ENCODE measurements around the gene DNAAF1.

DNAAF1 gene

GRCh38 chr16:84124257-84125073, 20.6 kb upstream of the DNAAF1 start:
- Histone ChIP-seq H3K79me2 (ENCODE audit: insufficient read depth, low read length) (no peaks in the 10 kb centered on the region), H3K9me3 (ENCODE audit: insufficient read depth, low read depth, low read length) (no peaks in the 10 kb centered on the region), H3F3A (ENCODE audit: low read depth) (no peaks in the 10 kb centered on the region), H3K27me3 (ENCODE audit: insufficient read depth, low read length, poor library complexity, severe bottlenecking) (no peaks in the 10 kb centered on the region), H3K4me3 (ENCODE audit: low read length, poor library complexity, severe bottlenecking) (no peak overlapping the region), H2AFZ (ENCODE audit: low read length) (no peak overlapping the region), H3K36me3 (ENCODE audit: insufficient read depth, low read length) (peaks cover 62% of the 10 kb centered on the region), H3K9me2 (replicated peaks; ENCODE audit: low read depth, low read length) (no peaks in the 10 kb centered on the region), H3K4me1 (ENCODE audit: insufficient read depth, low read length, poor library complexity, severe bottlenecking) (no peaks in the 10 kb centered on the region), H3K9ac (ENCODE audit: low read depth, low read length, poor library complexity, severe bottlenecking) (no peak overlapping the region), H4K20me1 (ENCODE audit: insufficient read depth, low read length, poor library complexity, severe bottlenecking) (no peaks in the 10 kb centered on the region), H3K4me2 (ENCODE audit: low read depth, low read length, poor library complexity, severe bottlenecking) (no peak overlapping the region)
- TF ChIP-seq, protein P1, sequence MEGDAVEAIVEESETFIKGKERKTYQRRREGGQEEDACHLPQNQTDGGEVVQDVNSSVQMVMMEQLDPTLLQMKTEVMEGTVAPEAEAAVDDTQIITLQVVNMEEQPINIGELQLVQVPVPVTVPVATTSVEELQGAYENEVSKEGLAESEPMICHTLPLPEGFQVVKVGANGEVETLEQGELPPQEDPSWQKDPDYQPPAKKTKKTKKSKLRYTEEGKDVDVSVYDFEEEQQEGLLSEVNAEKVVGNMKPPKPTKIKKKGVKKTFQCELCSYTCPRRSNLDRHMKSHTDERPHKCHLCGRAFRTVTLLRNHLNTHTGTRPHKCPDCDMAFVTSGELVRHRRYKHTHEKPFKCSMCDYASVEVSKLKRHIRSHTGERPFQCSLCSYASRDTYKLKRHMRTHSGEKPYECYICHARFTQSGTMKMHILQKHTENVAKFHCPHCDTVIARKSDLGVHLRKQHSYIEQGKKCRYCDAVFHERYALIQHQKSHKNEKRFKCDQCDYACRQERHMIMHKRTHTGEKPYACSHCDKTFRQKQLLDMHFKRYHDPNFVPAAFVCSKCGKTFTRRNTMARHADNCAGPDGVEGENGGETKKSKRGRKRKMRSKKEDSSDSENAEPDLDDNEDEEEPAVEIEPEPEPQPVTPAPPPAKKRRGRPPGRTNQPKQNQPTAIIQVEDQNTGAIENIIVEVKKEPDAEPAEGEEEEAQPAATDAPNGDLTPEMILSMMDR (conservative IDR thresholded peaks at IDR 0.05; ENCODE audit: low read length) = no peak
- TF ChIP-seq EZH2phosphoT487 (IDR thresholded peaks at IDR 0.05; ENCODE audit: borderline replicate concordance) = no peak

DNA sequence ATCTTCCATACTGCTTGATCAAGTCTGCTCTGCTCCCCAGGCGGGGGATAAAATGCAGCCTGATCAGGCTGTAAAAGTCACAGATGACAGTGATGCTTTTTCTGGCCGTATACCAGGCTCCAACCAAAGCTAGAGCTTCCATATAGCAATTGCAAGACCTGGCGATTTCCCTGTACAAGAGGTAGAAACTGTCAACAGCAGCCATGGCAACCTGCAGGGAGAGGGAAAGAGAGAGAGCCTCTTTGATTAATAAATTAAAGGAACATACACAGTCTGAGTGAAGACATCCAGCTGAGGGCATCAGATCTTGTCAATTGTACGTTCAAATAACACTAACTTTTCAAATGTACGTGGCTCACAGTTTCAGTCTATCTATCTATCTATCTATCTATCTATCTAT, 14.0 kb upstream of the DNAAF1 start:
- peaks cover 39% of the 10 kb centered on the region for H3K79me2 ChIP-seq (ENCODE audit: insufficient read depth, low read length)
- H3K27me3 ChIP-seq (ENCODE audit: insufficient read depth, low read length, poor library complexity, severe bottlenecking) = no peaks in the 10 kb centered on the region
- no peak overlapping the region for H2AFZ ChIP-seq (ENCODE audit: low read length)
- peaks cover 23% of the 10 kb centered on the region for H3K4me1 ChIP-seq (ENCODE audit: insufficient read depth, low read length, poor library complexity, severe bottlenecking)
- H3K36me3 ChIP-seq (ENCODE audit: insufficient read depth, low read length) = peaks cover 44% of the 10 kb centered on the region; the same call in 1 of the 2 replicates
- no peaks in the 10 kb centered on the region for H3F3A ChIP-seq (ENCODE audit: low read depth)
- no peak overlapping the region for H3K4me2 ChIP-seq (ENCODE audit: low read depth, low read length, poor library complexity, severe bottlenecking)
- no peaks in the 10 kb centered on the region for H4K20me1 ChIP-seq (ENCODE audit: insufficient read depth, low read length, poor library complexity, severe bottlenecking)
- no peak overlapping the region for H3K9ac ChIP-seq (ENCODE audit: low read depth, low read length, poor library complexity, severe bottlenecking)
- no peak overlapping the region for H3K4me3 ChIP-seq (ENCODE audit: low read length, poor library complexity, severe bottlenecking)
- H3K9me3 ChIP-seq (ENCODE audit: insufficient read depth, low read depth, low read length) = no peaks in the 10 kb centered on the region
- H3K9me2 ChIP-seq (replicated peaks; ENCODE audit: low read depth, low read length) = no peaks in the 10 kb centered on the region
- TF ChIP-seq EZH2phosphoT487 (IDR thresholded peaks at IDR 0.05; ENCODE audit: borderline replicate concordance) = no peak
- TF ChIP-seq, protein P1 (conservative IDR thresholded peaks at IDR 0.05; ENCODE audit: low read length) = no peak

- Histone ChIP-seq H3K9ac (ENCODE audit: low read depth, low read length, poor library complexity, severe bottlenecking) (no peak overlapping the region), H2AFZ (ENCODE audit: low read length) (no peak overlapping the region), H3F3A (ENCODE audit: low read depth) (no peaks in the 10 kb centered on the region), H3K4me3 (ENCODE audit: low read length, poor library complexity, severe bottlenecking) (no peak overlapping the region), H3K4me1 (ENCODE audit: insufficient read depth, low read length, poor library complexity, severe bottlenecking) (peaks cover 39% of the 10 kb centered on the region), H3K9me3 (ENCODE audit: insufficient read depth, low read depth, low read length) (no peaks in the 10 kb centered on the region), H3K27me3 (ENCODE audit: insufficient read depth, low read length, poor library complexity, severe bottlenecking) (no peaks in the 10 kb centered on the region), H3K9me2 (replicated peaks; ENCODE audit: low read depth, low read length) (no peaks in the 10 kb centered on the region), H3K79me2 (ENCODE audit: insufficient read depth, low read length) (peaks cover 55% of the 10 kb centered on the region), H3K4me2 (ENCODE audit: low read depth, low read length, poor library complexity, severe bottlenecking) (no peak overlapping the region), H3K36me3 (ENCODE audit: insufficient read depth, low read length) (peaks cover 36% of the 10 kb centered on the region; the same call in 1 of the 2 replicates), H4K20me1 (ENCODE audit: insufficient read depth, low read length, poor library complexity, severe bottlenecking) (no peaks in the 10 kb centered on the region)
- no peak for TF ChIP-seq EZH2phosphoT487 (IDR thresholded peaks at IDR 0.05; ENCODE audit: borderline replicate concordance)
- TF ChIP-seq, protein P1 (conservative IDR thresholded peaks at IDR 0.05; ENCODE audit: low read length) = no peak
Observed at GRCh38 chr16:84132527-84133285, 12.4 kb upstream of the DNAAF1 start.

Measured in Loucy (cell line).